ENCODE measurements around the gene CHRNA9. TPM values are rescaled to one million over a fixed set of nuclear protein-coding genes. Genes with fewer than 3 reads are reported as not detected.

Gene CHRNA9
- total RNA-seq, 1 donor from 2014 or later: not detected

DNA sequence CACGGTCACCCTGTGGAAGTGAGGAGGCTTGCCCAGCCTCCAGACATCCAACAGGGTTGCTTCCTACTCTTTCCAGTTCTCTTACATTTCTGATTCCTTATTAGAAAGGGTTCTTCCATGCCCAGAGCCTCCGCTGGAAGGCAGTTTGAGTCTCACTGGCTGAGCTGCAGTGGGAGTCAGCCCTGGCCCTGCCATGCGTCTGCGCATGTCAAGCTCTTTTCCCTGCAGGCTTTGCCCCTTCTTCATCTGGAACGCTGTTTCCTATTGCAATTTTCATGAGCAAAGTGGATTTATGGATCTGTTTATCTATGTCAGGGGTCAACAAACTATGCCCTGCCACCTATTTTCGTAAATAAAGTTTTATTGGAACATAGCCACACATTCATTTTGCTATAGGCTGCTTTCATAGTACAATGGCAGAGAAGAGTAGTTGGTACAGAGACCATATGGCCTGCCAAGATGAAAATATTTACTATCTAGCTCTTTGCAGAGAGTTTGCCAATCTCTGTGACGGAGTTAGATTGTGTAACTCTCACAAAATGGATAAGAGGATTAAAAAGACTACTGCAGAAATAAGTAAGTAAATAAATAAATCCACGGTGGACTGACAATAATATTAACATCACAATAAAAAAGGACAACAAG, 3.9 kb upstream of the CHRNA9 start:
- DNase-seq (no peak), ATAC-seq (ENCODE audit: poor library complexity) (no peak)
- intact Hi-C loops (cut with DNase I): no loop called here

DNA sequence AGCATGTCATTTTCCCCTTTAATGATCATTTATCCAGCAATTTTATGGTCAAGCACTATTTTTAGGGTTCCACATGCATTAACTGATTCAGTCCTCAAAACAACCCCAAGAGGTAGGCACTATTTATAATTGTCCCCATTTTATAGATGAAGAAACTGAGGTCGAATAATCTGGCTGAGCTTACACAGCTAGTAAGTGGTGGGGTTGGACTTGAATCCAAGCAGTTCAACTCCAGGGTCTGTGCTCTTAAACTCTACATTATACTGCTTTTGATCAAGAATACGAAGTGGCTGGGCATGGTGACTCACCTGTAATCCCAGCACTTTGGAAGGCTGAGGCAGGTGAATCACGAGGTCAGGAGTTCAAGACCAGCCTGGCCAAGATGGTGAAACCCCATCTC, 3.2 kb upstream of the CHRNA9 start:
- no peak for DNase-seq
- no peak for ATAC-seq (ENCODE audit: poor library complexity)
- intact Hi-C loops (cut with DNase I): no loop called here

GRCh38 chr4:40333921-40334352, 1.2 kb upstream of the CHRNA9 start:
- intact Hi-C loops (cut with DNase I): no loop called here
- ATAC-seq (ENCODE audit: poor library complexity) (no peak), DNase-seq (no peak)

- no peak for ATAC-seq (ENCODE audit: poor library complexity)
- intact Hi-C loops (cut with DNase I): no loop called here
- no peak for DNase-seq
These were observed 377 bp downstream of the CHRNA9 start for GRCh38 chr4:40335525-40335894.

GRCh38 chr4:40337051-40337450, 1.9 kb downstream of the CHRNA9 start:
- no peak for ATAC-seq (ENCODE audit: poor library complexity)
- intact Hi-C loops (cut with DNase I): no loop called here

GRCh38 chr4:40337523-40337922, 2.4 kb downstream of the CHRNA9 start:
- DNase-seq: no peak
- intact Hi-C loops (cut with DNase I): no loop called here
- no peak for ATAC-seq (ENCODE audit: poor library complexity)

More at GRCh38 chr4:40337051-40337450, 1.9 kb downstream of the CHRNA9 start:
- no peak for DNase-seq

- intact Hi-C loops (cut with DNase I): no loop called here
- DNase-seq (no peak), ATAC-seq (ENCODE audit: poor library complexity) (no peak)
These were observed 4.9 kb downstream of the CHRNA9 start for GRCh38 chr4:40340030-40340429.

- no peak for ATAC-seq (ENCODE audit: poor library complexity)
- DNase-seq: no peak
- intact Hi-C loops (cut with DNase I): no loop called here
These were observed 12.3 kb downstream of the CHRNA9 start for GRCh38 chr4:40347472-40347871.

GRCh38 chr4:40348000-40348399, 12.9 kb downstream of the CHRNA9 start:
- intact Hi-C loops (cut with DNase I): no loop called here

GRCh38 chr4:40349561-40350198, 14.5 kb downstream of the CHRNA9 start:
- DNase-seq (no peak), ATAC-seq (ENCODE audit: poor library complexity) (no peak)
- intact Hi-C loops (cut with DNase I): no loop called here

More at GRCh38 chr4:40348000-40348399, 12.9 kb downstream of the CHRNA9 start:
- DNase-seq (no peak), ATAC-seq (ENCODE audit: poor library complexity) (no peak)

GRCh38 chr4:40350627-40351227, 15.6 kb downstream of the CHRNA9 start:
- DNase-seq (no peak), ATAC-seq (ENCODE audit: poor library complexity) (no peak)
- intact Hi-C loops (cut with DNase I): no loop called here

DNA sequence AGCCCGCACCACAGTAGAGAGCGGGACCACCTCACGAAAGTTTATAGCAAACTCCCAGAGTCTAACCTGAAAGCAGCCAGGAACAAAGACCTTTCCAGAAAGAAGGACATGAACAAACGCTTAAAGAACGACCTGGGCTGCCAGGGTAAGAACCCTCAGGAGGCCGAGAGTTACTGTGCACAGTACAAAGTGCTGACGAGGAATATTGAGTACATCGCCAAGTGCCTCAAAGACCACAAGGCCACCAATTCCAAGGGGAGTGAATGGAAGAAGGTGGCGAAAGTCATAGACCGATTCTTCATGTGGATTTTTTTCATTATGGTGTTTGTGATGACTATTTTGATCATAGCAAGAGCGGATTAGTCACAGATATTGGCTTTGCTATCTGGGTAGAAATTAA, 19.0 kb downstream of the CHRNA9 start:
- no peak for ATAC-seq (ENCODE audit: poor library complexity)
- intact Hi-C loops (cut with DNase I): no loop called here
- no peak for DNase-seq

DNA sequence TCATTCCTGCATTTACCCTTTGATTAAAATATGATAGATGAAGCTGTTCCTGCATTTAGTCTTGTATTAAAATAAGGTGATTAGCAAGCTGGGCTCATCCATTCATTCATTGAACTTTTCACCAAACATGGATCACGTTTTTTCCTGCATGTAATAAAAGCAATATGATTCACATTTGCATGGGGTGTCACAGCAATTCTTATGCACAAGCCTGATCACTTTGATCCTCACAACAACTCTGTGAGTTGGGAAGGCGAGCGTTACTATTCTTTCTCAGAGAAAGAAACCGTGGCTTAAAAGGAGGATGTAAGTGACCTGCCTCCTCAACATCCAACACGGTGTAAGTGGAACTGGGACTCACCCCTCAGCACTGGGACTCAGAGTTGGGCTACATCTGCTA, 20.0 kb downstream of the CHRNA9 start:
- ATAC-seq (ENCODE audit: poor library complexity): no peak
- DNase-seq: no peak
- intact Hi-C loops (cut with DNase I): no loop called here

DNA sequence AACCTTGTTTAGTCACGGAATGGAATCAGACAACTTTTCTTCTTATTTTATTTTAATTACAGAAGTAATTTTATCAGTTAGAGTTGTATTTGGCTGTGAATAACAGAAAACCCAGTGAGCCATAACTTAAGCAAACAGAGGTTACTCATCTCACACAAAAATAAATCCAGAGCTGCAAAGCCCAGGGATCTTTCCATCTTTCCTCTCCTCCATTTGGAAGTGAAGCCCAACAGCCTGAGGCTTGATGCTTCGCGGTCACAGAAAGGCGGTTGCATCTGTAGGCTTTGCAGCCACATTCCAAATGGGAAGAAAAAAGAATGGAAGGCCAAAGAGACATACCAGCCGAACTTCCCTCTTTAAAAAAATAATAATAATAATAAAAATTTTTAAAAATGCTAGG, 22.6 kb downstream of the CHRNA9 start:
- intact Hi-C loops (cut with DNase I): no loop called here

DNA sequence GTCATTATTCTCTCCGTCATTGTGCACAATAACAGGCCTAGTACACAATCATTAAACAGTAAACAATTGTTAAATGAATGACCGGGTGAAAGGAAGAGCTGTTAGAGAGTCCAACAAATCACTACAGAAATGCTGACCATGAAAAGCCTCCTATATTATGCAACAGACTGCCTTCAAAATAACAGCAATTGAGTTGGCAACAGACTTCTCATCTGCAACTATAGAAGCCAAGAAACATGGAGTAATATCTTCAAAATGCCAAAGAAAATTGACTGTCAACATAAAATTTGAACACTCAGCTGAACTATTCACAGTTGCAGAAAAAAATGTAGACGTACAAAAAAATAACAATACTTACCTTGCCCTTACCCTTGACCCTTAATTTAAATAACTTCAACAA, 26.2 kb downstream of the CHRNA9 start:
- no peak for ATAC-seq (ENCODE audit: poor library complexity)
- intact Hi-C loops (cut with DNase I): no loop called here
- no peak for DNase-seq

More for the DNA sequence above, 22.6 kb downstream of the CHRNA9 start:
- DNase-seq (no peak), ATAC-seq (ENCODE audit: poor library complexity) (no peak)

- intact Hi-C loops (cut with DNase I): no loop called here
- DNase-seq: no peak
- ATAC-seq (ENCODE audit: poor library complexity): no peak
These were observed 28.3 kb downstream of the CHRNA9 start for GRCh38 chr4:40363382-40363920.

GRCh38 chr4:40363945-40364344, 28.8 kb downstream of the CHRNA9 start:
- ATAC-seq (ENCODE audit: poor library complexity): no peak
- intact Hi-C loops (cut with DNase I): no loop called here

GRCh38 chr4:40365766-40366165, 30.6 kb downstream of the CHRNA9 start:
- intact Hi-C loops (cut with DNase I): no loop called here
- ATAC-seq (ENCODE audit: poor library complexity) (no peak), DNase-seq (no peak)

More at GRCh38 chr4:40363945-40364344, 28.8 kb downstream of the CHRNA9 start:
- DNase-seq: no peak

- DNase-seq: no peak
- intact Hi-C loops (cut with DNase I): no loop called here
- ATAC-seq (ENCODE audit: poor library complexity): no peak
These were observed 32.3 kb downstream of the CHRNA9 start for GRCh38 chr4:40367451-40367850.
